Chondrocyte (in vitro differentiated cells): ENCODE results near the gene OPTC. TPM values are rescaled to one million over a fixed set of nuclear protein-coding genes. Genes with fewer than 3 reads are reported as not detected.

Experiments used
- DNase-seq: peaks from one replicate; pipeline ENCODE4 v3.0.0; 2021; ENCODE audit warnings: mixed read lengths, low spot score
- H3K27ac Mint-ChIP-seq: one replicate; pipeline ENCODE4 v1.8.0; 2021; ENCODE audit warnings: mild to moderate bottlenecking, moderate library complexity, mixed read lengths; ENCODE audit not compliant: unreplicated experiment
- H3K27me3 Mint-ChIP-seq: 2 replicates; pipeline ENCODE4 v1.8.0; 2021; ENCODE audit warnings: low read depth, mixed read lengths
- H3K36me3 Mint-ChIP-seq: 2 replicates; pipeline ENCODE4 v1.8.0; 2021; ENCODE audit warnings: low read depth, mixed read lengths
- H3K4me1 Mint-ChIP-seq: 2 replicates; pipeline ENCODE4 v1.8.0; 2021; ENCODE audit warnings: low read depth, mild to moderate bottlenecking, mixed read lengths
- H3K4me3 Mint-ChIP-seq: one replicate; pipeline ENCODE4 v1.8.0; 2021; ENCODE audit warnings: mild to moderate bottlenecking, moderate library complexity, mixed read lengths; ENCODE audit not compliant: unreplicated experiment
- H3K9me3 Mint-ChIP-seq: 2 replicates; pipeline ENCODE4 v1.8.0; 2021; ENCODE audit warnings: low read depth, mixed read lengths
- CTCF ChIP-seq: fragments of 200-600 bp; sonication (generic); IDR thresholded peaks from 2 replicates; pipeline ENCODE4 v1.5.0; 2021; ENCODE audit warnings: antibody characterized with exemption, mild to moderate bottlenecking, moderate library complexity
- total RNA-seq: library from RNA; stranded (reverse); gene quantifications from 3 replicates; pipeline ENCODE4 v1.2.1, GENCODE V29; 2021

The OPTC gene
- total RNA-seq, 1 donor from 2014 or later = not detected

DNA sequence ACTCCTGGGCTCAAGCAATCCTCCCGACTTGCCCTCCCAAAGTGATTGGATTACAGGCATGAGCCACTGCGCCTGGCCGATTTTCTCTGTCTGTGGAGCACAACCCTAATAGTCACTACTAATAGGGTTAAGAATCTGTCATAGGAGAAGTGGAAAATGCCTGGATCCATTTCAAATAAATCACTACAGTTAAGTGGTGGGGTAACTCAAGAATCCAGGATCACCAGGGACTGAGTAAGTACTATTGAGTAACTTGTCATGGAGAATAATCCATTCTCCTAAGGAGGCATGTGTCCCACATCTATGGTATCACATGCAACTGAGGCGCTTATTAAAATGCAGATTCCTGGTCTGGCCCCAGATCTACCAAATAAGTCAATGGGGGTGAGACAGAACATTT lies 53.2 kb downstream of the OPTC start:
- H3K4me1 Mint-ChIP-seq = peaks cover 19% of the 10 kb centered on the region
- no peak overlapping the region for H3K27ac Mint-ChIP-seq
- no peak for TF ChIP-seq CTCF
- H3K4me3 Mint-ChIP-seq = no peak overlapping the region
- H3K36me3 Mint-ChIP-seq = no peaks in the 10 kb centered on the region
- H3K9me3 Mint-ChIP-seq = no peaks in the 10 kb centered on the region
- H3K27me3 Mint-ChIP-seq = no peaks in the 10 kb centered on the region
- no peak for DNase-seq

DNA sequence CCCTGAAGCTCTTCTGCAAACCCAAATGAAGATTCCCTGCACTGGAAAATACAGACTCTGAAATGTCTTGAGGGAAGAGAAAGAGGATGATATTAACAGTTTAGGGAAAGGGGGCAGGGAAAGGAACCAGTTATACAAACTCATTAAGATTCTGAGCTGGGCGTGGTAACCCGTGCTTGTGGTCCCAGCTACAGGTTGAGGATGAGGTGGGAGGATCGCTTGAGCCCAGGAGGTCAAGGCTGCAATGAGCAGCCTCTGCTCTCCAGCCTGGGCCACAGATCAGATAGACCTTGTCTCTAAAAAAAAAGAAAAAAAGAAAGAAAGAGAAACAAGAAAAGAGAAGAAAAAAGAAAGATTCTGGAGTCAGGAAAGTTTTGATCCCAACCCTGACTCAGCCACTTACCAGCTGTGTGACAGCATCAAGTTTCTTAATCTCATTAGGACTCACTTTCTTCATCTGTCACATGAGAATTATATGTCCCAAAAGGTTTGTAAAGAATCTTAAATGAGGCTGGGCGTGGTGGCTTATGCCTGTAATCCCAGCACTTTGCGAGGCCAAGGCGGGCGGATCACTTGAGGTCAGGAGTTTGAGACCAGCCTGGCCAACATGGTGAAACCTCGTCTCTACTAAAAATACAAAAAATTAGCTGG lies 53.9 kb downstream of the OPTC start:
- peaks cover 19% of the 10 kb centered on the region for H3K4me1 Mint-ChIP-seq
- no peak overlapping the region for H3K4me3 Mint-ChIP-seq
- H3K27me3 Mint-ChIP-seq = no peaks in the 10 kb centered on the region
- no peak for TF ChIP-seq CTCF
- H3K27ac Mint-ChIP-seq = no peak overlapping the region
- DNase-seq = no peak
- H3K36me3 Mint-ChIP-seq = no peaks in the 10 kb centered on the region
- H3K9me3 Mint-ChIP-seq = no peaks in the 10 kb centered on the region

GRCh38 chr1:203548892-203549291 lies 54.9 kb downstream of the OPTC start:
- Mint-ChIP-seq H3K4me1 (peaks cover 19% of the 10 kb centered on the region), H3K27me3 (no peaks in the 10 kb centered on the region), H3K4me3 (no peak overlapping the region), H3K9me3 (no peaks in the 10 kb centered on the region), H3K36me3 (no peaks in the 10 kb centered on the region), H3K27ac (no peak overlapping the region)
- no peak for DNase-seq
- TF ChIP-seq CTCF = no peak

DNA sequence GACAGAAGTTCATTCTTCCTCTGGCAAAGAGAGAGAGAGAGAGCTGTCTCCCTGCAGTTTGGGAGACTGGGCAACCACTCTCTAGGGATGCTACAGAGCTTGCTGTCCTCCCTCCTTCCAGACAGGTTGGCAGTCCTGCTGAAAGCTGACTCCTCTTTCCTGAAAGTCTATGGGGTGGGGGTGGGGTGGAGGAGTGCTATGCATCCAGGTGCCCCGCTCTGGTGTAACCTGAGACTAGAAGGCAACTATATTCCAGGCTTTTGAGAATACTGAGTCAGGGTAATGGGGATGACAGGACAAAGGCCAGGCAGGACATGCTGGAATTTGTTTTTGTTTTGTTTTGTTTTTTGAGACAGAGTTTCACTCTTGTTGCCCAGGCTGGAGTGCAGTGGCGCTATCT lies 55.4 kb downstream of the OPTC start:
- Mint-ChIP-seq H3K36me3 (no peaks in the 10 kb centered on the region), H3K4me1 (peaks cover 22% of the 10 kb centered on the region), H3K9me3 (no peaks in the 10 kb centered on the region), H3K4me3 (no peak overlapping the region), H3K27ac (no peak overlapping the region), H3K27me3 (no peaks in the 10 kb centered on the region)
- TF ChIP-seq CTCF = no peak
- DNase-seq = no peak

DNA sequence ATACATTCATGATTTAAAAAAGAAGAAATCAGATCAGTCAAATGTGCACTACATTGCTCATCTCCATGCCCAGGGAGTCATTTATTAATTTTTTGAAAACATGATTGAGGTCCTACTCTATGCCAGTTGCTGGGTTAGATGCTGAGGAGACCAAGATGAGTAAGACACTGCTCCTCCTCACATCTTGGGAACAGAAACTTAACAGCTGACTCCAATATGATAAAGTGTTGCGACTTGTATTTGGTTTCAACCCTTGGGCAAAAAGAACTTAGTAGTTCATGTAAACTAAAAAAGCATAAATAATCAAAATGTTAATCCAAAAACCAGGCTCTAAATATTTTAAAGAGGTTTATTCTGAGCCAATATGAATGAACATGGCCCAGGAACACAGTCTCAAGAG lies 56.9 kb downstream of the OPTC start:
- TF ChIP-seq CTCF = no peak
- Mint-ChIP-seq H3K27ac (no peak overlapping the region), H3K27me3 (no peaks in the 10 kb centered on the region), H3K36me3 (no peaks in the 10 kb centered on the region), H3K4me1 (peaks cover 29% of the 10 kb centered on the region), H3K4me3 (no peak overlapping the region), H3K9me3 (no peaks in the 10 kb centered on the region)
- no peak for DNase-seq
